GM19468 (cell line): Measurements from ENCODE around the gene DNMT3L.
"Not testable (repeated sequence)": the region's sequence is repeated elsewhere in the genome, so short reads cannot be mapped to it uniquely, and the experiment has no call there.

Experiments
- ATAC-seq: cut with Tn5 transposase; IDR thresholded peaks from one replicate; pipeline ENCODE4 v1.9.1; 2021; ENCODE audit warnings: mild to moderate bottlenecking, moderate library complexity, moderate number of reproducible peaks; ENCODE audit not compliant: unreplicated experiment; ENCODE audit errors: extremely low read depth

The DNMT3L gene

DNA sequence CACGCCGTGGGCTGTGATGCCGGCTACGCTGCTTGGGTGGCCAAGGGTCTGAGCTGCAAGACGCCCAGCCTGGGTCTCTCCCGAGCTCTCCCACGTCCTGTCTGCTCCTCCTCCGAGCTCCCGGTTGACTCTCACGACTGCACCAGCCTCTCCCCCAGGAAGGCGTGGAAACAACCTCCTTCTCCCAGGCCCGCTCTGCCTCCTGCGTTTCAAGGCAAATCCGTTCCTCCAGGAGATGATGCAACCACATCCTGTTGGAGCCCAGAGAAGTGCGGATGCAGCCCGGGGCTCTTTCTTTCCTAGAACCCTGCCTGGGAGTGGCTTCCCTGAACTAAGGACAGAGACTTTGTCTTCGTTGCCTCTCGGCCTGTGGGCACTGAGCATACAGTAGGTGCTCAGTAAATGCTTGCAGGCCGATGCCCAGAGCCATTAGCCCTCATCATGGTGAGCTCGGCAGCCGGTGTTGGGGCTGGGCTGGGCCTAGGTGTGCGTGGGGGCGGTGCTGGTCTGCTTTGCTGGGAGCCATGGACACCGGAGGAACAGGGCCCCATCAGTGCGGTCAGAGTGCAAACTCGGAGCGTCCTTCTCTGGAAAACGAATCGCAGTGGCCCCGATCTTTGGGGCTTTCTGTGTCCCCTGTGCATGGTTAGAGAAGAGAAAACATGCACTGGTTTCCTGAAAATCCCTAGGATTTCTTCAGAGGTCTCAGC, 59.0 kb downstream of the DNMT3L start:
- not testable (repeated sequence) for ATAC-seq

DNA sequence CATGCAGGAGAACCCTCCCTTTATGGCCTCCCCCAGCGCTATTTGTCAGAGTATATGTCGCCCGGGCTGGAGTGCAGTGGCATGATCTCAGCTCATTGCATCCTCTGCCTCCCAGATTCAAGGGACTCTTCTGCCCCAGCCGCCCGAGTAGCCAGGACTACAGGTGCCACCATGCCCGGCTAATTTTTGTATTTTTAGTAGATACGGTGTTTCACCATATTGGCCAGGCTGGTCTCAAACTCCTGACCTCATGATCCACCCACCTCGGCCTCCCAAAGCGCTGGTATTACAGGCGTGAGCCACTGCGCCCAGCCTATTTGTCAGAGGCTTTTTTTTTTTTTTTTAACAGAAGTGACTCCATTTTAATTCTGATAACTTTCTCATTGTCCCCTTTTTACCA, 61.7 kb downstream of the DNMT3L start:
- not testable (repeated sequence) for ATAC-seq

DNA sequence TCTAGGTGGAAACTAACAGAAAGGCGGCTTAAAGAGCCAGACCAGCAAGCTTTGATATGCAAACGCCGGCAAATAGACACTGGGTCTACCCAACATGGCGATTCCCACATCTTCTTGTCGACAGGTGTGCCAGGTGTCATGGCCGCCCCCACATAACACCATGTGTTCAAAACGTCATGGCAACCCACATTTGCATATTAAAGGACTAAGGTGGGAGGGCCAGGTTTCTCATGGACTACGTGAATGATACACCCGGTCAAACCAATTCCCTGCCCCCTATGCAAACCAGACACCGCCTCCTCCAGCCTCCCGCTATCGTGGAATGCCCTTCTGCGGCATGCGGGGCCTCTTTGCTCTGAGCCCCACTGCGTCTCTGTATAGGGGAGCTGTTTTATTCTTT, 62.2 kb downstream of the DNMT3L start:
- no peak for ATAC-seq

DNA sequence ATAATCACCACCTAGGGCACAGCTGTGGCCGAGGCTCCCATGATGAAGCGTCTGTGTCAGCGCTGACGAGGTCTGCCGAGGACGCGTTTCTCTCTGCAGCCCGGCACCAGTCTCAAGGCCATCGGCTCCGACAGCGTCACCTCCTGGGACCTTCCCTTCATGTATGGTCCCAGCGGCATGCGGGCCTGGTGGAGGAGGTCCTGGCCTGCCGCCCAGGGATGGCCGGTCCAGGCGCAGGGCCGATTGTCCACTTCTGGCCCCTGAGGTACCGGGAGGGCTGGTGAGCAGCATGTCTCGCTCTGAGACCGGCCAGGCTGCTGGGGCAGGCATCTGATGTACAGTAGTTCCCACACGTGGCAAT, 64.6 kb downstream of the DNMT3L start:
- ATAC-seq = not testable (repeated sequence)
